ENCODE results near the gene AFF3. TPM values are rescaled to one million over a fixed set of nuclear protein-coding genes. Genes with fewer than 3 reads are reported as not detected.

The AFF3 gene
- total and polyA plus RNA-seq, 12 donors = 0.39 to 16.9 (median 7.0) TPM

DNA sequence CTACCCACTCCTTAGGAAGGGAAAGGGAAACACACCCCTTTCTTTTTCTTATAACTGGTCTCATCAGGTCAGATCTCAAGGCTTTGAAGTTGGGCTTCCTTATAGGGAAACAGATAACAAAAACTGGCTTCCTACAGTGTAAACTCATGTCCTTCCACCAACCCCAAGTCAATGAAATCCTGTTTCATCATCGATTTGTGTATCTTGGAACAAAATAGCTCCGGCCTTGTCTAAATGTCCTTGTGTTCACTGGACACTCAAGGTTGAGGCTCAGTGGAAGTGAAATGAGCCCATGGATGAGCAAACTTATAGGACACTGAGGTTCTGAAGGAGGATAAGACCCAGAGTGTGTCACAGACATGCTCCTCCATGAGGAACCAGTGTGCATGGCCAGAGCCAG is 496.4 kb downstream of the AFF3 start:
- no peaks in the 10 kb centered on the region for H3K36me3 ChIP-seq
- H3K27me3 ChIP-seq = no peaks in the 10 kb centered on the region
- H3K4me3 ChIP-seq = no peak overlapping the region
- TF ChIP-seq, protein P1, sequence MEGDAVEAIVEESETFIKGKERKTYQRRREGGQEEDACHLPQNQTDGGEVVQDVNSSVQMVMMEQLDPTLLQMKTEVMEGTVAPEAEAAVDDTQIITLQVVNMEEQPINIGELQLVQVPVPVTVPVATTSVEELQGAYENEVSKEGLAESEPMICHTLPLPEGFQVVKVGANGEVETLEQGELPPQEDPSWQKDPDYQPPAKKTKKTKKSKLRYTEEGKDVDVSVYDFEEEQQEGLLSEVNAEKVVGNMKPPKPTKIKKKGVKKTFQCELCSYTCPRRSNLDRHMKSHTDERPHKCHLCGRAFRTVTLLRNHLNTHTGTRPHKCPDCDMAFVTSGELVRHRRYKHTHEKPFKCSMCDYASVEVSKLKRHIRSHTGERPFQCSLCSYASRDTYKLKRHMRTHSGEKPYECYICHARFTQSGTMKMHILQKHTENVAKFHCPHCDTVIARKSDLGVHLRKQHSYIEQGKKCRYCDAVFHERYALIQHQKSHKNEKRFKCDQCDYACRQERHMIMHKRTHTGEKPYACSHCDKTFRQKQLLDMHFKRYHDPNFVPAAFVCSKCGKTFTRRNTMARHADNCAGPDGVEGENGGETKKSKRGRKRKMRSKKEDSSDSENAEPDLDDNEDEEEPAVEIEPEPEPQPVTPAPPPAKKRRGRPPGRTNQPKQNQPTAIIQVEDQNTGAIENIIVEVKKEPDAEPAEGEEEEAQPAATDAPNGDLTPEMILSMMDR (IDR thresholded peaks at IDR 0.05) = no peak
- 87 to 96% methylated on average over 2 of the region's 2 CpGs for WGBS, 2 donors
- no peak overlapping the region for H3K27ac ChIP-seq
- ATAC-seq = no peak
- peaks cover 7 to 40% (median 21%) of the 10 kb centered on the region in 9 donors for H3K4me1 ChIP-seq
- H3K9me3 ChIP-seq = no peaks in the 10 kb centered on the region
- intact Hi-C loops (cut with DNase I) = loop anchor here in 1 of 10 donors (10.0 kb wide), 1 partner anchor 49 kb away; no protein-coding TSS in a partner anchor
- no peak for DNase-seq

DNA sequence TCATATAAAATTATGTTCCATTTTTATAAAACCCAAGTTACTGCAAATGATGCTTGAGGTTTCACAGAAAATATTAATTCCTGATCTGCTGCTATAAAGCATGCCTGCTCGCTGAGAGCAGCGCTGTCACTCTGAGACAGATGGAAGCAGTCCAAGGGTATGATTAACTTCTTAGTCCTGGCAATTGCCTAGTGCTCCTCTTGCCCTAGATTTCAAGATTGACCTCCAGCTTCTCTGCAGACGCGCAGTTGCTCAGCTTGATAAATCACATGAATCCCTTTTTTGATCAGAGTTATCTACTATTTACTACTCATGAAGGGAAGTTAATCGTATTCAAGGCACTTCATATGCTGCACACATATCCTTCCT is 498.0 kb downstream of the AFF3 start:
- peak in 6 of 8 donors; percentile 36 to 72 (median 54) for ATAC-seq
- intact Hi-C loops (cut with DNase I) = loop anchor here in 1 of 10 donors (10.0 kb wide), 1 partner anchor 50 kb away; no protein-coding TSS in a partner anchor
- Histone ChIP-seq H3K27ac (peak overlapping the region in 1 of 10 donors; percentile 42), H3K27me3 (no peaks in the 10 kb centered on the region), H3K4me3 (no peak overlapping the region), H3K36me3 (no peaks in the 10 kb centered on the region), H3K9me3 (no peaks in the 10 kb centered on the region), H3K4me1 (peaks cover 7 to 45% (median 21%) of the 10 kb centered on the region in 9 donors)
- DNase-seq = no peak
- 23 to 39% methylated on average over 5 of the region's 5 CpGs for WGBS, 2 donors
- TF ChIP-seq, protein P1 (IDR thresholded peaks at IDR 0.05) = no peak

DNA sequence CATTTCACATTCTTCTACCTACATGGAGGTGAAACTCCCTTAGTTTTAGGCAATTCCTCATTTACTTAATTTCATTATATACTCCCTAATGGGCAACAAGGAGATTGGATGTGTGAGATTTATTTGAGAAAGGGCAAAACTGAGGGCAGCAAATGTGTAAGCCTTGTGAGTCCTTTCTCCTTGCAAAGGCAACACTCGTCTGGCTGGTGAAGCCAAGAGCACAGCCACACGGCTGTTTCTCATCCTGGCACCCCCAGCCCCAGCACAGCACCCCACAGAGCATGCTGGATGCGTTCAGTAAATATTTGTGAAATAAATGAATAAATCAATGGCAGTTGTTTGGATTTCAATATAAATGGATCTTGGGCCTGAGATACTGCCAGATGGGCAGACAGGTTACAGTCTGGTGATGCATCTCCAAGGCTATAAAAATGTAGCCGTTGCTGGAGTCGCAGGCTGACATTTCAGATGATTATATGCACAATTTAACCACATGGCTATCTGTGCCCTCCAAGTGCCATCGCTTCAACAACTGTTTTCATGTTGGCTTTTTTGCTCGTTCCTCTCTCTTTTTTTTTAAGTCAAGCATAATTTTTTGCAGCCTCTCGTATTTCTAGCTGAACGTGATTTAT is 498.5 kb downstream of the AFF3 start:
- 71 to 74% methylated on average over 9 of the region's 9 CpGs for WGBS, 2 donors
- Histone ChIP-seq H3K9me3 (no peaks in the 10 kb centered on the region), H3K27me3 (no peaks in the 10 kb centered on the region), H3K36me3 (no peaks in the 10 kb centered on the region), H3K4me1 (peaks cover 4 to 40% (median 21%) of the 10 kb centered on the region in 9 donors), H3K4me3 (no peak overlapping the region), H3K27ac (peak overlapping the region in 1 of 10 donors; percentile 42)
- TF ChIP-seq, protein P1 (IDR thresholded peaks at IDR 0.05) = no peak
- intact Hi-C loops (cut with DNase I) = loop anchor here in 1 of 10 donors (10.0 kb wide), 1 partner anchor 51 kb away; no protein-coding TSS in a partner anchor
- DNase-seq (no peak), ATAC-seq (no peak)

DNA sequence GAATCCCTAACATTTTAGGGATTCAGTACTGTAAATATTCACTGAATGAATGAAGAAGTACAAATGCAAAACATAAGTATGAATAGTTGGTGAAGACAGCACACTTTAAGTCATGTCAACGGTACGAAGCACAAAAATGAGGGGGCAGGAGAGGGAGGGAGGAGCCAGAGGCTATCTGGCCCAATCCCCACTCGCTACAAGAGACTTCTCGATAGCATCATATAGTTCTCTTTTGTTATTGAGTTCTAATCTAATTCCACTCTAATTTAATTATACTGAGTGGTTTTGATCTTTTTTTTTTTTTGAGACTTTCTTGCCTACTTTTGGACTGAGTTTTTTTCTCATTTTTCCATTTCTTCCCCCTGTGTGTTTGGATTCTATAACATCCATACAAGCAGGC is 500.4 kb downstream of the AFF3 start:
- H3K27me3 ChIP-seq = no peaks in the 10 kb centered on the region
- H3K4me1 ChIP-seq = peaks cover 3 to 37% (median 22%) of the 10 kb centered on the region in 9 donors
- 84 to 86% methylated on average over 4 of the region's 4 CpGs for WGBS, 2 donors
- H3K4me3 ChIP-seq = no peak overlapping the region
- intact Hi-C loops (cut with DNase I) = loop anchor here in 1 of 10 donors (10.0 kb wide), 1 partner anchor 53 kb away; no protein-coding TSS in a partner anchor
- ATAC-seq (no peak), DNase-seq (no peak)
- H3K36me3 ChIP-seq = no peaks in the 10 kb centered on the region
- TF ChIP-seq, protein P1 (IDR thresholded peaks at IDR 0.05) = no peak
- no peaks in the 10 kb centered on the region for H3K9me3 ChIP-seq
- H3K27ac ChIP-seq = no peak overlapping the region
